ENCODE measurements around the gene LAMTOR3.
"Not testable (repeated sequence)": the region's sequence is repeated elsewhere in the genome, so short reads cannot be mapped to it uniquely, and the experiment has no call there.

The LAMTOR3 gene

DNA sequence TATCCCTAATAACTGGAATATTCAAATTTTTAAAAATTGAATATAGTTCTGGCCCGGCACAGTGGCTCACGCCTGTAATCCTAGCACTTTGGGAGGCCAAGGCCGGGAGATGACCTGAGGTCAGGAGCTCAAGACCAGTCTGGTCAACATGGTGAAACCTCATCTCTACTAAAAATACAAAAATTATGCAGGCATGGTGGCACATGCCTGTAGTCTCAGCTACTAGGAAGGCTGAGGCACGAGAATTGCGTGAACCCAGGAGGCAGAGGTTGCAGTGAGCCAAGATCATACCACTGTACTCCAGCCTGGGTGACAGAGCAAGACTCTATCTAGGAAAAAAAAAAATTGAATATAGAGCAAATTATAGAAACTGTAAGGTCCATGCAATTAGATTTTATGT is 64.2 kb downstream of the LAMTOR3 start:
- DNase-seq (ENCODE audit: low spot score): not testable (repeated sequence)

DNA sequence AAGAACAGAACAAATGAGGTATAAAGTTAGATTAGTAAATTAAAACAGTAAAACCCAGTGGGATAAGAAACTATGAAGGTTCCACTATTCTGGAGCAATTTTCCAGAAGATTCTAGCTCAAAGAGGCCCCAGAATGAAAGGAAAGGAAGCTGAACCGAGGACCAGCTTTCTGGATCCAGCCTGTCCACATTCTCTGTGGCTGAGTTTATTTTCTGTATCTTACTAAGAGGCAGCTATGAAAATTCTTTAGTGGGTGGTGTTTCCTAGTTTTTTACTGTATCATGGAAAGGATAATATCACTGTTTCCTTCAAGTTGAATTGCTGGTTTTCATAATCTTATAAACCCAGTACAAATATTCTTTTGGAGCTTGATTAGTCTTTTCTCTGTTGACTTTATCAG is 65.8 kb downstream of the LAMTOR3 start:
- DNase-seq (ENCODE audit: low spot score): no peak
